Measurements from ENCODE around the gene AGPS. TPM values are rescaled to one million over a fixed set of nuclear protein-coding genes. Genes with fewer than 3 reads are reported as not detected.

Gene AGPS
- total and polyA plus RNA-seq, 2 donors (not counting 1 experiment from before 2014, with no cell fraction given): 2.2 to 25.5 TPM

- no peaks in the 10 kb centered on the region for H3K9me3 ChIP-seq (ENCODE audit: control extremely low read depth in 1 of 3, control insufficient read depth in 2 of 3, insufficient read depth in 1 of 3, low read length in 2 of 3)
- no peaks in the 10 kb centered on the region for H3K4me1 ChIP-seq (ENCODE audit: control insufficient read depth in 2 of 2, insufficient read depth in 2 of 2, low read length in 2 of 2)
- no peaks in the 10 kb centered on the region for H3K27me3 ChIP-seq (replicated peaks in 1 of 4; ENCODE audit: control extremely low read depth in 1 of 4, control insufficient read depth in 3 of 4, insufficient read depth in 4 of 4, low read length in 3 of 4)
- ChIA-PET CTCF (no interaction called here), POLR2A (no interaction called here)
- intact Hi-C loops (cut with micrococcal nuclease): no loop called here
- H3K4me3 ChIP-seq (ENCODE audit: control extremely low read depth in 1 of 5, extremely low read depth in 1 of 5, insufficient read depth in 1 of 5, low read depth in 2 of 5, low read length in 4 of 5): no peak overlapping the region
- Mint-ChIP-seq H3K9me3 (ENCODE audit: insufficient read depth) (no peaks in the 10 kb centered on the region), H3K27ac (no peak overlapping the region), H3K27me3 (no peaks in the 10 kb centered on the region), H3K4me1 (no peaks in the 10 kb centered on the region), H3K4me3 (no peak overlapping the region)
- no peaks in the 10 kb centered on the region for H3K79me2 ChIP-seq (ENCODE audit: control insufficient read depth, insufficient read depth, low read length)
- no peak overlapping the region for H3K9ac ChIP-seq (ENCODE audit: low read length)
- peaks cover 0 to 3% of the 10 kb centered on the region in 2 experiments for H3K36me3 ChIP-seq (replicated peaks in 1 of 2; ENCODE audit: control extremely low read depth in 1 of 2, control insufficient read depth in 1 of 2, extremely low read depth in 1 of 2, insufficient read depth in 2 of 2, low read length in 1 of 2)
- DNase-seq (no peak), ATAC-seq (ENCODE audit: low read depth) (no peak)
- no peak overlapping the region for H3K4me2 ChIP-seq (replicated peaks; ENCODE audit: low read depth, low read length, poor library complexity, severe bottlenecking)
- H3K27ac ChIP-seq (ENCODE audit: low read length in 2 of 2): no peak overlapping the region
- no peaks in the 10 kb centered on the region for H4K20me1 ChIP-seq (ENCODE audit: control insufficient read depth, insufficient read depth, low read length, poor library complexity, severe bottlenecking)
- no peak for TF ChIP-seq CTCF (IDR thresholded peaks at IDR 0.05)
- no peak for TF ChIP-seq EZH2 (IDR thresholded peaks at IDR 0.05; ENCODE audit: borderline replicate concordance, insufficient read depth, low read depth, low read length, poor library complexity, severe bottlenecking)
- no peak overlapping the region for H2AFZ ChIP-seq (ENCODE audit: insufficient read depth, low read depth, low read length, poor library complexity, severe bottlenecking)
These were observed 142.4 kb downstream of the AGPS start for GRCh38 chr2:177535000-177535399.

DNA sequence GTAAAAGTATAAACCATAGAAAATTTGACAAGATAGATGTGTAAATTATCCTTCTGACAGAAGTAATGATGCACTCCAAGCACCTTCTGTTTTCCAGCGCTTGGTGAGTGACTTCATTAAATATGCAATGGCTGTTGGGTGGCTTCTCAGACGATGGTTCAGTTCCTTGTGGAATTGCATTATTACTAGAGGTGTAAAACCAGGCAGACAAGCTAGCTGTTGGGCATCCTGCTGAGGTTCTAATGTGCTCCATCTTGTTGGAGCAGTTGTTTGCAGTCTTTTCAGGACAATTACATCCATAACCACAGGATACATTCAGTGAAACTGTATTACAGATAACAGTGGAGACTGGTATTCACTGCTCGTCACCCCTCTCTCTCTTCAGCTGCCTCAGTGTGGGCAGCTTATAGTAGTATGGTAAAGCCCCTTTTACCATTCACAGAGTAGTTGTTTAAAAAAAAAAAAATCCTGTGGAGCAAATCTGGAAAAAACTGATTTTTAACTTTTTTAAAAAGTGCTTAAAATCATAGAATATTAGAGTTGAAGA lies 143.5 kb downstream of the AGPS start:
- H3K4me3 ChIP-seq (ENCODE audit: control extremely low read depth in 1 of 5, extremely low read depth in 1 of 5, insufficient read depth in 1 of 5, low read depth in 2 of 5, low read length in 4 of 5): no peak overlapping the region
- DNase-seq (no peak), ATAC-seq (ENCODE audit: low read depth) (no peak)
- H4K20me1 ChIP-seq (ENCODE audit: control insufficient read depth, insufficient read depth, low read length, poor library complexity, severe bottlenecking): no peaks in the 10 kb centered on the region
- 95% methylated on average over 2 of the region's 3 CpGs for WGBS (ENCODE audit: insufficient coverage)
- intact Hi-C loops (cut with micrococcal nuclease): no loop called here
- H3K9me3 ChIP-seq (ENCODE audit: control extremely low read depth in 1 of 3, control insufficient read depth in 2 of 3, insufficient read depth in 1 of 3, low read length in 2 of 3): no peaks in the 10 kb centered on the region
- TF ChIP-seq CTCF (IDR thresholded peaks at IDR 0.05) (no peak), EZH2 (IDR thresholded peaks at IDR 0.05; ENCODE audit: borderline replicate concordance, insufficient read depth, low read depth, low read length, poor library complexity, severe bottlenecking) (no peak)
- no peak overlapping the region for H3K27ac Mint-ChIP-seq
- ChIA-PET CTCF (no interaction called here), POLR2A (no interaction called here)
- peaks cover 0 to 3% of the 10 kb centered on the region in 2 experiments for H3K36me3 ChIP-seq (replicated peaks in 1 of 2; ENCODE audit: control extremely low read depth in 1 of 2, control insufficient read depth in 1 of 2, extremely low read depth in 1 of 2, insufficient read depth in 2 of 2, low read length in 1 of 2)
- H3K4me2 ChIP-seq (replicated peaks; ENCODE audit: low read depth, low read length, poor library complexity, severe bottlenecking): no peak overlapping the region
- H3K27me3 ChIP-seq (replicated peaks in 1 of 4; ENCODE audit: control extremely low read depth in 1 of 4, control insufficient read depth in 3 of 4, insufficient read depth in 4 of 4, low read length in 3 of 4): no peaks in the 10 kb centered on the region
- H3K9me3 Mint-ChIP-seq (ENCODE audit: insufficient read depth): no peaks in the 10 kb centered on the region
- H2AFZ ChIP-seq (ENCODE audit: insufficient read depth, low read depth, low read length, poor library complexity, severe bottlenecking): no peak overlapping the region
- no peaks in the 10 kb centered on the region for H3K4me1 Mint-ChIP-seq
- H3K9ac ChIP-seq (ENCODE audit: low read length): no peak overlapping the region
- no peak overlapping the region for H3K27ac ChIP-seq (ENCODE audit: low read length in 2 of 2)
- H3K27me3 Mint-ChIP-seq: no peaks in the 10 kb centered on the region
- H3K4me3 Mint-ChIP-seq: no peak overlapping the region
- no peaks in the 10 kb centered on the region for H3K4me1 ChIP-seq (ENCODE audit: control insufficient read depth in 2 of 2, insufficient read depth in 2 of 2, low read length in 2 of 2)
- no peaks in the 10 kb centered on the region for H3K79me2 ChIP-seq (ENCODE audit: control insufficient read depth, insufficient read depth, low read length)

All from B cell (primary cell).